IMR-90 (cell line): ENCODE data around the gene FGF19. TPM values are rescaled to one million over a fixed set of nuclear protein-coding genes. Genes with fewer than 3 reads are reported as not detected.
"Not testable (repeated sequence)": the region's sequence is repeated elsewhere in the genome, so short reads cannot be mapped to it uniquely, and the experiment has no call there.

ENCODE experiments used
- ATAC-seq: fragments of 200-7000 bp; cut with Tn5 transposase; 2 replicates; pipeline ENCODE4 v1.9.1; 2020; ENCODE audit warnings: low read depth, mild to moderate bottlenecking, moderate library complexity
- BruUV-seq: library from RNA; stranded (reverse); fragments of 400-500 nt; replicated peaks from 2 replicates; lab custom pipeline; 2021; lab: Mats Ljungman, UMichigan
- CTCF ChIA-PET: fragments of 300-600 bp; formaldehyde crosslinking; extraction: SDS; loops from one replicate; lab custom pipeline; 2021; ENCODE audit warnings: antibody characterized with exemption; lab: Yijun Ruan, JAX
- POLR2A ChIA-PET: fragments of 300-600 bp; sonication (Branson Sonifier 250); formaldehyde crosslinking; loops from one replicate; lab custom pipeline; 2022; ENCODE audit warnings: antibody characterized with exemption; ENCODE audit not compliant: unreplicated experiment; lab: Charles Lee
- DNase-seq: peaks from one replicate; pipeline ENCODE4 v3.0.0; 2013
- H2AFZ ChIP-seq: replicated peaks from 2 replicates; pipeline ENCODE3; 2013; ENCODE audit warnings: low read length, mild to moderate bottlenecking; ENCODE audit not compliant: poor library complexity
- H2AK5ac ChIP-seq: 2 replicates; pipeline ENCODE4 v1.6.1; 2013; ENCODE audit warnings: low read depth, low read length, inconsistent platforms
- H2AK9ac ChIP-seq: replicated peaks from 2 replicates; pipeline ENCODE3; 2013; ENCODE audit warnings: mild to moderate bottlenecking, low read depth, low read length, moderate library complexity; ENCODE audit not compliant: poor library complexity
- H2BK120ac ChIP-seq: 2 replicates; pipeline ENCODE4 v1.6.1; 2013; ENCODE audit warnings: low read depth, low read length, inconsistent platforms
- H2BK15ac ChIP-seq: 3 replicates; pipeline ENCODE4 v1.6.1; 2013; ENCODE audit warnings: low read depth, low read length, inconsistent platforms
- H2BK20ac ChIP-seq: 2 replicates; pipeline ENCODE4 v1.6.1; 2013; ENCODE audit warnings: low read depth, mild to moderate bottlenecking, inconsistent platforms, low read length, moderate library complexity
- H2BK5ac ChIP-seq: 2 replicates; pipeline ENCODE4 v1.6.1; 2013; ENCODE audit warnings: mild to moderate bottlenecking, low read depth, low read length, inconsistent platforms; ENCODE audit not compliant: poor library complexity, severe bottlenecking
- H3K14ac ChIP-seq: replicated peaks from 2 replicates; pipeline ENCODE4 v1.6.1; 2013; ENCODE audit warnings: low read depth, low read length, inconsistent platforms
- H3K18ac ChIP-seq: 2 replicates; pipeline ENCODE4 v1.6.1; 2013; ENCODE audit warnings: low read depth, low read length, control low read depth
- H3K23ac ChIP-seq: 2 replicates; pipeline ENCODE4 v1.6.1; 2013; ENCODE audit warnings: low read depth, low read length, inconsistent platforms
- H3K27ac ChIP-seq: 2 replicates; pipeline ENCODE4 v1.5.1; 2013; ENCODE audit warnings: mild to moderate bottlenecking, control low read depth, low read length; ENCODE audit not compliant: insufficient read depth
- H3K27me3 ChIP-seq: 2 replicates; pipeline ENCODE4 v1.6.1; 2013; ENCODE audit warnings: low read length; ENCODE audit not compliant: control insufficient read depth, insufficient read depth
- H3K36me3 ChIP-seq: 2 replicates; pipeline ENCODE4 v1.6.1; 2013; ENCODE audit warnings: low read length, mixed read lengths; ENCODE audit not compliant: control insufficient read depth, insufficient read depth
- H3K4ac ChIP-seq: 2 replicates; pipeline ENCODE4 v1.6.1; 2013; ENCODE audit warnings: low read depth, low read length, inconsistent platforms
- H3K4me1 ChIP-seq: 2 replicates; pipeline ENCODE4 v1.6.1; 2013; ENCODE audit warnings: low read length, mixed read lengths; ENCODE audit not compliant: control insufficient read depth, insufficient read depth
- H3K4me2 ChIP-seq: 2 replicates; pipeline ENCODE4 v1.6.1; 2013; ENCODE audit warnings: low read depth, mild to moderate bottlenecking, control low read depth, low read length, moderate library complexity
- H3K4me3 ChIP-seq: 2 replicates; pipeline ENCODE4 v1.5.1; 2013; ENCODE audit warnings: low read depth, mild to moderate bottlenecking, control low read depth, low read length, moderate library complexity; ENCODE audit not compliant: insufficient read depth
- H3K56ac ChIP-seq: 2 replicates; pipeline ENCODE4 v1.6.1; 2013; ENCODE audit warnings: low read length, inconsistent platforms; ENCODE audit not compliant: insufficient read depth; ENCODE audit errors: extremely low read depth
- H3K79me1 ChIP-seq, 2 experiments: 2 replicates each; pipeline ENCODE4 v1.6.1; 2013; ENCODE audit warnings: low read length in 2 of 2, inconsistent platforms in 1 of 2, low read depth in 1 of 2
- H3K9ac ChIP-seq: 2 replicates; pipeline ENCODE4 v1.6.1; 2013; ENCODE audit warnings: low read depth, low read length, control low read depth
- H3K9me1 ChIP-seq: 2 replicates; pipeline ENCODE4 v1.6.1; 2013; ENCODE audit warnings: low read length, inconsistent platforms; ENCODE audit not compliant: insufficient read depth
- H3K9me3 ChIP-seq: 2 replicates; pipeline ENCODE4 v1.6.1; 2013; ENCODE audit warnings: low read length; ENCODE audit not compliant: control insufficient read depth, insufficient read depth
- H4K20me1 ChIP-seq: 2 replicates; pipeline ENCODE4 v1.6.1; 2013; ENCODE audit warnings: low read length, inconsistent platforms; ENCODE audit not compliant: insufficient read depth
- H4K5ac ChIP-seq: 2 replicates; pipeline ENCODE4 v1.6.1; 2013; ENCODE audit warnings: mild to moderate bottlenecking, low read depth, low read length, control low read depth
- H4K8ac ChIP-seq, 2 experiments: 2 replicates each; pipeline ENCODE4 v1.6.1; 2013; ENCODE audit warnings: low read depth in 2 of 2, low read length in 2 of 2, control low read depth in 1 of 2, inconsistent platforms in 1 of 2
- H4K91ac ChIP-seq: 2 replicates; pipeline ENCODE4 v1.6.1; 2013; ENCODE audit warnings: low read depth, low read length, inconsistent platforms; ENCODE audit not compliant: insufficient read depth
- NFE2L2 ChIP-seq: fragments of 150-350 bp; IDR thresholded peaks from 2 replicates; pipeline ENCODE4 v1.6.1; 2016; ENCODE audit warnings: low read depth, mild to moderate bottlenecking, low read length
- WGBS, 2 experiments: methylation state at CpG; one replicate each; pipeline versions ENCODE4 v1.1.5 to v1.1.7; 2013; ENCODE audit warnings: missing lambda C conversion rate in 2 of 2; ENCODE audit not compliant: insufficient read length in 1 of 2; ENCODE audit errors: extremely low coverage in 2 of 2; 5-methylcytosine and 5-hydroxymethylcytosine counted together
- dilution Hi-C: fragments of 300-500 bp; cut with HindIII; formaldehyde crosslinking; loops from one replicate; pipeline ENCODE4 v1.14.3; 2018; ENCODE audit warnings: low sequenced_read_pairs; ENCODE audit not compliant: unreplicated experiment
- in situ Hi-C: fragments of 300-500 bp; cut with MboI; formaldehyde crosslinking; loops from 3 replicates; pipeline ENCODE4 v1.14.3; 2019; ENCODE audit warnings: low sequenced_read_pairs, inconsistent platforms, mixed read lengths
- intact Hi-C: fragments of 100-400 bp; cut with micrococcal nuclease; formaldehyde crosslinking; loops from 2 replicates; pipeline ENCODE4 v1.10.0; 2022
- polyA plus RNA-seq, 3 experiments: library from polyadenylated mRNA; depleted of rRNA; stranded (reverse); fragments of >200 nt; gene quantifications; 2 replicates each; pipeline ENCODE4 v1.2.3, GENCODE V29; 2012; ENCODE audit warnings: low replicate concordance in 1 of 3
- total RNA-seq: library from RNA; depleted of rRNA; stranded (reverse); fragments of >200 nt; gene quantifications from 2 replicates; pipeline ENCODE4 v1.2.3, GENCODE V29; 2012

The FGF19 gene
- total and polyA plus RNA-seq, 2 of the 4 experiments (the other 2 are of a cell fraction): not detected

DNA sequence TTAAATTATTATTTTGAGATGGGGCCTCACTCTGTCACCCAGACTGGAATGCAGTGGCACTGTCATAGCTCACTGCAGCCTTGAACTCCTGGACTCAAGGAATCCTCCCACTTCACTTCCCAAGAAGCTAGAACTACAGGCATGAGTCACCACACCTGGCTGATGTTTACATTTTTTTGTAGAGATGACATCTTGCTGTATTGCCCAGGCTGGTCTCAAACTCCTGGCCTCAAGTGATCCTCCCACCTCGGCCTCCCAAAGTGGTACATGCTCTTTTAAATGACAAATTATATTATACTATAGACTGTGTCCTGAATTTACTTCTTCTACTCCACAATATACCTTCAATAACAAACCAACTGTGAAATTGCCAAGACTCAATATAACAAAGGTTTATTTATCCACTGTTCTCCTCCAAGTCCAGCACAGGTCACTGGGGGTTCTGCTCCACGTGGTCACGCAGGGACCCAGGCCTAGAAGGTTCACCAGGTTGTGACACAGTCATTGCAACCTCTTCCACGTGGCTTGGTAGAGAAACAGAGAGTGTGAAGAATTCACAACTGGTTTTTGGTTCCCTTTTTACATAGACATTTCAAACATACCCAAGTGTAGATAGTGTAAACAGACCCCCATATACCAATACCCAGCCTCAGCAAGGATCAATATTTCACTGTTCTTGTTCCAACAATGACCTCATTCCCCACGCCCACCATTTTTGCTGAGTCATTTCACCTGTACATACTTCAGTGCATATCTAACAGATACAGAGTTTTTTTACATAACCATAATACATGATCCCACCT lies 15.7 kb downstream of the FGF19 start:
- H3K4me3 ChIP-seq, H3K9ac ChIP-seq, H3K4ac ChIP-seq, H3K79me1 ChIP-seq, H2AK5ac ChIP-seq, H2BK15ac ChIP-seq, H4K91ac ChIP-seq, H2AFZ ChIP-seq, H2BK20ac ChIP-seq, H2BK5ac ChIP-seq, POLR2A ChIA-PET, DNase-seq, intact Hi-C loops, H2BK120ac ChIP-seq, dilution Hi-C loops, BruUV-seq, H3K14ac ChIP-seq, H3K56ac ChIP-seq, H4K8ac ChIP-seq, H4K20me1 ChIP-seq, H3K4me2 ChIP-seq, H3K27me3 ChIP-seq, H3K36me3 ChIP-seq, H3K9me1 ChIP-seq, H4K5ac ChIP-seq, H2AK9ac ChIP-seq, H3K23ac ChIP-seq, ATAC-seq, H3K9me3 ChIP-seq, H3K4me1 ChIP-seq, H3K18ac ChIP-seq, H3K27ac ChIP-seq: not testable (repeated sequence)
- CTCF ChIA-PET: interaction anchor here (1.2 kb wide), 1 partner anchor 30 kb away, joined by 3 read pairs; no protein-coding TSS in a partner anchor
- in situ Hi-C loops: loop anchor here (5.0 kb wide), 2 partner anchors 204 to 509 kb away; no protein-coding TSS in a partner anchor
- TF ChIP-seq NFE2L2: peak; percentile 89
- WGBS, 2 experiments: 50% methylated on average over 1 of the region's 5 CpGs; no CpG with 5 or more reads in 1 of the 2 experiments
